HG03342 (cell line): ENCODE results near the gene PRELID3B.

Experiments
- ATAC-seq: cut with Tn5 transposase; IDR thresholded peaks from one replicate; pipeline ENCODE4 v1.9.1; 2021; ENCODE audit warnings: mild to moderate bottlenecking, moderate library complexity; ENCODE audit not compliant: unreplicated experiment

Gene PRELID3B

DNA sequence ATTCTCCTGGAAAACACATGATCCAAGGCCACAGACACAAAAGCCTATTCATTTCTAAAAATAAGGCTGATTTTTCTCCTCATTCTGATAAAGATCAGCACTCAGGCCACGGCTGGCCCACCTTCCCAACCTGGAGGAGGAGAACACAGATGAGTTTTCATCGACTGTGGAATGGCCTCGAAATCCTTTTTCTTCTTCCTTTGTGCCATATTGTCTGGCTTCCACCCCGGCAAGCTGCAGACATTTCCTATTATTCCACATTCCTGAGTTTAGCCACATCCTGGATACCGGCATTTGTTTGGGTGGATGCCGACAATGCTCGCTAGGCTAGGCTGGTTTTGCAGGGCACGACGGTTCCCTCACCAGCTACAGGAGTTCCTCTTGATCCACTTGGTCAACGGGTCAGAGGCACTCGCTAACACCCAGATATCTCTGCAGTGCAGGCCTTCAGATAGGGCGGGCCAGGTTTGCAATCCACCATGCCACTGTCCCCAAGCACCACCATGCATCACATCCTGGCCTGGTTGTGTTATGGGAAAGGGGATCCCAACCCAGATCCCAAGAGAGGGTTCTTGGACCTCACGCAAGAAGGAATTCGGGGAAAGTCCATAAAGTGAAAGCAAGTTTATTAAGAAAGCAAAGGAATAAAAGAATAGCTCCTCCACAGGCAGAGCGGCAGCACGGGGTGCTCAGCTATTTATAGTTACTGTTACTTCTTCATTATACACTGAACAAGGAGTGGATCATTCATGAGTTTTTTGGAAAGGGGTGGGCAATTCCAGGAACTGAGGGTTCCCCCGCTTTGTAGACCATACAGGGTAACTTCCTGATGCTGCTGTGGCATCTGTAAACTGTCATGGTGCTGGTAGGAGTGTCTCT, 31.4 kb downstream of the PRELID3B start:
- ATAC-seq, result no peak

DNA sequence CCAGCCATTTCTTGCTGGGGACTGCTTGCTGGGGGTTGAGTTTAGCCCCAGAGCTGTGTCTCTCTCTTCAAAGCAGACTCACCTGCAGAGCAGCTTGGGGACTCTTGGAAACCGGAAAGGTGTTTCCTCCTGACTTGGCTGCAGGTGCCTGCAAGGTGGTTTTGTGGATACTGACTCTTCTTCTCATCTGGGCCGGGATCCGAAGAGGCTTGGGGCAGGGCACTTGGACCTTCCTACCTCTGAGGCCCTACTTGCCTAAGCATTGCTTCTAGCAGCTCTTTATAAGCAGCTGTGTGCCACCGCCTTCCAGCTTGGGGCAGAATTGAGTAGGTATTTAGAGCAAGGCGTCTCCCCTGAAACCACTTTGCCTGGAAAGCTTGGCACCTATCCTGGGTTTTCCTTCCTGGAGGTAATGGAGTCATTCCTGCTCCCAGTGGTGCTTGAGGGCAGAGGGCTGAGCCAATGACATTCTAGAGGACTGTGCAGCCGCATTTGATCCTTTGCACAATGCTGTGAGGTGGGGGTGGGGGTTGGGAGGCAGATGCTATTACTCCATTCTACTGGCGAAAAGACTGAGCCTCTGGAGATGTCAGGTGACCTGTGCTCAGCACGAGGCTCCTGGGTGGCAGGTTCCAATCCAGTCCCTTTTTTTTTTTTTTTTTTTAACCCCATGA, 32.1 kb downstream of the PRELID3B start:
- no peak for ATAC-seq

DNA sequence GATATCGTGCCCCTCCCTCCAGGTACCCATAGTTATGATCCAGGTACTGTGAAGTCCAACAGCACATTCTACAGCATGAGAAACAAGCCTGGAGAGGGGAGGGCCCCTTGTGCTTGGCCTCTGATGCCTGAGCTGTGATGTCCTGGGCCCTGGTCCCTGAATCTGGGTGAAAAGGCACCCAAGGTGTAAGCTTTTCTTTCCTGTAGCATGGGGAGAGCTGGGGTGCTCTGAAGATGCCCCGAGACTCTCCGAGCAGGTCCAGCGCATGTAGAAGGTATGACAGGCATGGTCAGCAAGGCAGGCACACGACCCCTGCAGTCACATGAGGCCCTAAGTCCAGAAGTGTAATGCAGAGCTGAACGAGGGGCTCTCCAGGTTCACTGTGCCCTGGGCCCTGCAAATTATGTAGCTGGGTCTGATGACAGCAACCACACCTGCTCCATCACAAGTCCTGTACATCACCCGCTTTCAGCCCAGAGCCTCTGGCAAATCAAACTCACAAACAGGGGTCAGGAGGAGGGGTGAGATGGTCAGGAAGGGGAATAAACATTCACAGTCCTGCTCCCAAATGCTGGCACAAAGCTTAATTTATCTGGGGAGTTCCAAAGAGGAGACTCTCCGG, 33.8 kb downstream of the PRELID3B start:
- no peak for ATAC-seq

DNA sequence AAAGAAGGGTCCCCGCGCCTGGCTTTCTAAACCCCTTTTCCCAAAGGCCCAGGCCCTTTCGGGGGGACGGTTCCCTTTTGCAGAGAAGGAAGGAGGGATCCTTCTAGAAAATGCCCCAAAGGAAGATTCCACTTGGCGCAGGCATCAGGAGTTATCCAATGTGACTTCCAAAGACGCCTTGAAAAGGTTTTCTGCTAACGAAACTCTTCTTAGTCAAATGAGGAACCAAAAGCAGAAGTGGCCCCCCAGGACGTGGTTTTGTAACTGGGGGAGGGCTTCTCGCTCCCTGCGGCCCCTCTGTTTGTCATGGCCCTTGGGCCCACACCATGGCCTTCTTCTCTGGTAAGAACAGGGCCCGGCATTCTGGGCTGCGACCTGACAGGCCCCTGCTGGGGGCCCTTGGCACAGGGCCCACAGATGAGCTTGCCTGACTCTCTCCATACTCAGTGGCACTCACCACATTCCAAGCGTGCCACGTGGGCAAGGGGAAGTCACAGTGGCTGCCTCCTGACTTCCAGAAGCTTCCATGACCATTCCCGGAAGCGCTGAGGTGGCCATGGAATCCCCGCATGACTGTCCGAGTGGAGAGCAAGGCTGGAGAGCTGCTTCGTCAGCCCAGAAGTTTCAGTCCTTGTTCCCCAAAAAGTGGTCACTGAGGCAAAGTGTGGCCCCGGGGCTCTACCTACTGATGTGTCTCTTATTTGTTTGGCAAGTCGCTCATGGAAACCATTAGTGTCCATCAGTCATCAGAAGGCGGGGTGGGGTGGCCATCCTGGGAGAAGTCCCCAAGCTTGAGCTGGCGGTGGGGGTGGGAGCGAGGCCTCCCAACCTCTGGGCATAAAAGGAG, 34.7 kb downstream of the PRELID3B start:
- ATAC-seq, result peak; percentile 35

DNA sequence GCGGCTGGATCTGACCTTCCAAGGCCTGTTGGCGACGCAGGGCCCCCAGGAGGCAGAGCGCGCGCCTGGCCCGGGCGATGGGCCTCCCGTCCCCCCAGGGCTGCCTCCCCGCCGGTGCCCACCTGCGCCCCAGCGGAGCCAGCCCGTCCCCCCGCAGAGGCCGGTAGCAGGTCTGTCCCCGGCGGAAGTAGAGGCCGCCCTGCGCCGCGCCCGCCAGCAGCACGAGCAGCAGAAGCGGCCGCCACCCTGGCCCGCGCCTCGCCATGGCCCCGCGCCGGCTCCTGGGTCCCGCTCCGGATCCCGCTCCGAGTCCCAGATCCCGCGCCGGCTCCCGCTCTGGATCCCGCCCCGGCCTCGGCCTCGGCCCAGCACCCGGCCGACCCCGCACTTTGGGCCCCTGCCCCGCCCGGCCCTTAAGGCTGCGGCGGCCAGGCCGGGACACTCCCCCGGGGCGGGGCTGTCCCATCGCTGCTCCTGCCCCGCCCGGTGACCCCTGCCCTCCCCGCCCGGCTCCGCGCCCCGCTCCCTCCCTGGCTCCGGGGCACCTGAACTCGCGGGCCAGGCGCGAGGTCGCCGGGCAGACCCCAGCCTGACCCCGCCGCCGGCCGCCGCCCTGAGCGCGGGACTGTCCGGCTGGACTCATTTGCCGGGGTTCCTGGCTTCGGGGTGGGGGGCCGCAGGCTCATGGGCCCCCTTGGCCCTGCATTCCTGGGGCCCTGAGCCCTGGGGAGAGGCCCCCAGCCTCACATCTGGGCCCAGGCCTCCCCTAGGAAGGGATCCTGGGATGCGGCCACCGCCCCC, 35.5 kb downstream of the PRELID3B start, which contains the start of gene CTSZ:
TSS of gene CTSZ (minus strand) at position 391 of the 801 bp plus-strand sequence. CDS start at position 265, 126 bp downstream.
- ATAC-seq, result no peak

DNA sequence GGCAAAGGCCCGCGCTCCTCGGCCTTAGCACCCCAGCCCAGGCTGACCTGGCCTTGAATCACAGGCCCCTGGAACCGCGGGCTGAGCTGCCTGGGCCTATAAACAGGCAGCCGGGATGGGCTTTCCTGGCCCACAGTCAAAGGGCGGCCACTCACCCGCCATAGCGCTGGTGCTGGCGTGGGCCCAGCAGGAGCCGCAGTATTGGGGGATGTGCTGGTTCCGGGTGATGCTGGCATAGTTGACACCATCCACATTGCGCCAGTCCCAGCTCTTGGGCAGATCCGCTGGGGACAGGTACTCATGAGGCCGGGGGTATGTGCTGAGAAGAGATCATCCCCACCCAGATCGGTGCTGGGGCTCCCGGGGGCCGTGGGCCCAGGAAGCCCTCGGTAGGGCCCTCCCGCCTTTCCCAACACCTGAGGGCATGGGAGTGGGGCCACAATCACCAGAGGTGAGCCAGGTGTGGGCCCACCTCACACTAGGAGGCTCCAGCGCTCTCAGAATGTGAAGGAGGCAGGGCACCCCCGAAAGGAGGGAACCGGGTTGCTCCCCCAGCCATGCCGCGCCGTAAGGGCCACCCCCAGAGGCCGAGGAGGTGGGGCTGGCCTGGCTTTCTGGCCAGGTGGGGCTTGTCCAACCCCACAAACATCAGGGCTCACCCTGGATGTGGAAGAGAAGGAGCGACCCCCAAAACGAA, 36.3 kb downstream of the PRELID3B start:
- ATAC-seq, result no peak

DNA sequence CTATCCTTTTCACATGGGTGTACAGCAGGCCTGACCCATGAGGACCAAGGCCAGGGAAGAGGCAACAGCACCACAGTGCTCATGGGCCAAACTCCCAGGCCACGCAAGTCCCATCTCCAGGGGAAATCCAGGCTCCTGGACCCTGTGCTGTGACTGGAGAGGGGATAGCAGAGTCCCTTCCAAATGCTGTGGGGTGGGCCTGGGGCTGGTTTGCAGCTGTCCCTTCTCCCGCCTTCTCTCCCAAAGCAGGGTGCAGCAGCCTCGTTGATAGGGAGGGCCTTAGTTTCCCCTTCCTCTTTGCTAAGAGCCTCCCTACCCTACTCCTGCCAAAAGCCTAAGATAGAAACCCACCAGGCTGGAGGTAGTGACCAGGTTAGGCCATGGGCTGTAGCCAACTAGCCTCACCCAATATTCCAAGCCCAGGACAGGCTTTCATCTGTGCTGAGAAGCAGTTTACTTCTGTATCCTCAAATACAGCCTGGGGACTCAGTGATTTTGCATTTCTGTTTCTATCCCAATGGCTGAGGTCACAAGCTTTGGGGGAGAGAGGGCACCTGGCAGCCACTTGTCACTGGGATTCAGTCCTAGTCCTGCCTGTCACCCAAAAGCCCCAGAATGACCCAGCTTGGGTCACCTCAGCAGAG, 36.9 kb downstream of the PRELID3B start:
- no peak for ATAC-seq

DNA sequence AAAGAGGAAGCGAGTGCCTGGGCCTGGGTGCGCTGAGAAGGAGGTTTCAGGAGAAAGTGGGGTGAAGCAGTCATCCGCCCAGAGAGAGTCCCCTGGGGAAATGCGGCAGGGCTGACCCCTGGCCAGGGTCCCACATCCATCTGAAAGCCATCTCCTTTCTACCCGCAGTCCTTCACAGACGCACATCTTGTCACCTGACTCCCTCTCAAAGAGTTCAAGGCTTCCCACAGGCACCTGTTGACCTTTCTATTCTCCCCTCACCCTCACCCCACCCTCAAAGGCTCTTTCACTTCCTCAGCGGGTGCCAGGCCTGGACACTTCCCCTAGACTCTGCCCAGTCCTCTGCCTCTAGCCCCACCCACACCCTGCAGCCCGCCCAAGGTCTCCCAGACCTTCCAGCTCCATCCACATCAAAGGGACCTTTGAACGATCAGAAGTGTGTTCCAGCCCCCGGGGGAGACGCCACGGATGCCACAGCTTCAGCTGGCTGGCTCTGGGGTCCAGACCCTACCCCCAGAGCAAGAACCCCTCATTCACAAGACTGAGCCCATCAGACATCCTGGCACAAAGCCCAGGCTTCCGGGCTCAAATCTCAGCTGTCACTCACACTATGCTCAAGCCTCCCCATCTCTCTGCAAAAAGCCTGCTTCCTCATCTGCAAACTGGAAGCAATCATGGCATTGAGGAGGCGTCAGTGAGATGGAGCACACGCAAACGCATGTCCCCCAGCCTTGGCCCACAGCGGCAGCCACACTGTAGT, 37.6 kb downstream of the PRELID3B start:
- peak; percentile 49 for ATAC-seq

DNA sequence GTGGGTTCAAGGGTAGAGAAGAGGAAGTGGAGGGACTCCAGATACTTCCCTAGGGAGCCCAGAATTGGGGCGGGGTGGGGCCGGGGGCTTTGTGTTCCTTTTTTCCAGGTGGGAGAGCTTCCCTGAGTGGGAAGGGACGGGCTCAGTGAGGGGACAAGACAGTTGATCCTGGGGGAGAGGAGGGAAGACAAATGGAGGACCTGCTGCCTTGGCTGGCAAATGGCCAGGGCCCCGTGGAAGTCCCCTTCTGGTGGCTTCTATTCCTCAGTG, 38.2 kb downstream of the PRELID3B start:
- no peak for ATAC-seq

DNA sequence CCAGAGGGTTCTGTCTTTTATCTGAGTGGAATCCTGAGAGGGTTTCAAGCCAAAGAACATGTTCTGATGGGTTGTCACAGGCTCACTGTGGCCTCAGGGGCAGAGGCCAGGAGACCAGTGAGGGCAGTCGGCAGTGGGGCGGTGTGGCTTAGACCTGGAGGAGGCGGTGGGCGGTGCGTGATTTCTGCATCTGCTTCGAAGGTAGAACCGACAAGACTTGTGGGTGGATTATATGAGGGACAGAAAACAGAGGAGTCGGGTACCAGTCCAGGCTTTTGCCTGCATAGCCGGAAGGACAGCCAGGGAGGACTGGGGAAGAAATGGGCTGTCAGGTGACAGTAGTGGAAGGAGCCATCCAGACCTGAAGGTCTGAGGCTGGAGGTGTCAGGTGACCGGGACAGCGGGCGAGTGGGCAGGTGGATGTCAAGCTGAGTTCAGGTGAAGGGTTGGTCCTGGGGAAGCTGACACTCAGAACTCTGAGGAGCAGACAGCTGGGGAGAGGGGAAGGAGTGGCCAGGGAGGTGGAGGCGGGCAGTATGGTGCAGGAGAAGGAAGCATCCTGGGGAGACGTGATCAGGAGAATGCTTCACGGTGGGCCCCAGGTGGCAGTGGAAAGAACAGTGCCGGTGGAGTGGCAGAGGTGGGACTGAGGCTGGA, 38.6 kb downstream of the PRELID3B start:
- ATAC-seq, result no peak

DNA sequence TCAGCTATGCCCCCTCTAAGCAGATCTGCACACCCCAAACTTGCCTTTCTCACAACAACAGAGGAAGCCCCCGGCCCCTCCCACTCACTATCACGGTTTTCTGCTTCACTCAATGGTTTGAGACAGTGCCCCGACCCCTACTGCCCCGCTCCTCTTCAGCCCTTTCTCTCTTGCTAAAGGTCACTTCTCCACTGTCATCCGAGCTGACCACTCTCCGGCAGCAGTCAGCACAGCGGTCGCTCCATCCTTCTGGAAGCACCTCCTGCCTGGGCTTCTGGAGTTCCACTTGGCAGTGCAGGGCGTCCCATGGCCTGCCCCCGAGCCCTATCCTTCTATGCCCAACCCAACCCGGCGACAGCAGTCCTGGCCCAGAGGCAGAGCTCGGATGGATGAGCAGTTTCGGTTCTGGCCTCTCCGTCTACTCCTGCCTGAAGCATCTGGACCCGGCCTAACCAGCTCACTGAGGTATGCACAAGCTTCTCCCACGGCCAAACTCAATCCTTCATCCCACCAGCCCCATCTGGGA, 39.6 kb downstream of the PRELID3B start:
- ATAC-seq, result no peak

DNA sequence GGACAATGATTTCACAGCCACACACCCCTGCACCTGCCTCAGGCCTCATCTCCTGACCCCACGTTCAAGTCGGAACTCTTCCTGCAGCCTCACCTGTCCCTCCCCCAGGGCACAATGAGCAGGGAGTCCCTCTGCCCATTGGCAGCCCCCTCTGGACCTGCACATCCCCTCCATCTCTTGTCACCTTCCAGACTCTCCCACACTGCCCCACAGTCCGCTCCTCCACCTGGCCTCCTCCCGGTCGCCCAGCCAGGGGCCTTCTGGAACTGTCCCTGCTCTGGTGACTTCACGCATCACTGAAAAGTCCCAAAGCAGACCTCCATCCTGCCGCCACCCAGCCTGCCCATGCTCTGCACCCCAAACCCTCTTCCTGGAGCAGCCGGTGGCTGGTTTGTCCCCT, 40.2 kb downstream of the PRELID3B start:
- no peak for ATAC-seq

DNA sequence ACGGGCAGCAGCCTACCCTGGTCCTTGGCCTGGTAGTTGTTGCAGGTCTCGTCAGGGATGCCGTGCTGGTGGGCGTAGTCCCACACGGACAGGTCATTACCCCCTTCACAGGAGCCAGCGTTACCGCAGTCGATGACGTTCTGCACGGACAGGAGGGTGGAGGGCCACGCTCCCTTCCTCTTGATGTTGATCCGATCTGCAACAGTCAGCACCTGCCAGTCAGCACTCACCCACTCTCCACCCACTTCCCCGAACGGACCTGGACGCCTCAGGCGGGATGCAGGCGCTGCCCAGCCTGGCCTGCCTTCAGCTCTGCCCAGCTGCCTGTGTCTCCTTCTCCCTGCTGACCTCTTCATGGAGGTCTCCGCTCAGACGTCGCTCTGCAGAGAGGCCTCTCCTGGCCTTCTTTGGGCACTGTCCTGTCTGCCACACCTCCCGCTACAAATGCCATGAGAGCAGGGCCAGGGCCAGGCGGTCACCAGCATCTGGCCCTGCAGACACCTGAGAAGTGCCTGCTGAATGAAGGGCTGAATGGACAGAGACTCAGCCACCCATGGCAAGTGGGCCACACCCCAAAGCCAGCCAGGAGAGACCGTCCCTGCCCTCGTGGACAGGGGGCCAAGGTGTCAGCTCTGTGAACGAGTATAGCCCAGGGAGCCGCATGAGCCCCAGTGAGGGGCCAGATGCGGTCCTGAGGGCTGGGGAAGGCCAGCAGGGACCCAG, 41.0 kb downstream of the PRELID3B start:
- ATAC-seq, result no peak

DNA sequence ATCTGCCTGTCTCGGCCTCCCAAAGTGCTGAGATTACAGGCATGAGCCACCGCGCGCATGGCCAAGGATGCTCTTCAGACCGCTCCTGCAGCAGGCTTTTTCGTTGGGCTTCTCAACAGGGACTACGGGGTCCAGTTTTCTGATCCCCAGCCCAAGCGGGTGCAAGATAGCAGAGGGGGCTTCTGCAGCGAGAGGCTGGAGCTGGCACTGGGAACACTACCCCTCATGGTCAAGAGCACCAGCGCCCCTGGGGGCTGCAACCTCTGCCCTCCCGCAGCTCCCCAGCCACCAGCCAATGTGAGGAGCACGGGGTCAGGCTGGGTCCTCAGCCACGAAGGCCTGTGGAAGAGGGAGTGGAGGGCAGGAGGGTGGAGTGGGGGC, 41.5 kb downstream of the PRELID3B start:
- no peak for ATAC-seq

DNA sequence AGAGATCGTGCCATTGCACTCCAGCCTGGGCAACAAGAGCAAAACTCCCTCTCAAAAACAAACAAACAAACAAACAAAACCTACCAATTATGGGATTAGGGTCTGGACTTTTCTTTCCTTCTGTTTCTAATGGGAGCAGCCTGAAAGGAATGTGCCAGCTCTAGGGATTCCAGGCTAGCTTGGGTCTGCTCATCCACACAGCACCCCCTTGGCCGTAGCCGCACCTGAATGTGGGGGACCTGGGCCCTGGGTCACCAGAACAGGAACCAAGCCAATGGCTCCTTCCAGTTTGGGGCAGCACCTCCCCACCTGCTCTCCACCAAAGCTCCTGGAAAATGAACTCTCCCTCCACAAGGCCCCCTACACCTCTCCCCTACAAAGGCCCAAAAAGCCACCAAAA, 42.3 kb downstream of the PRELID3B start:
- ATAC-seq, result no peak

DNA sequence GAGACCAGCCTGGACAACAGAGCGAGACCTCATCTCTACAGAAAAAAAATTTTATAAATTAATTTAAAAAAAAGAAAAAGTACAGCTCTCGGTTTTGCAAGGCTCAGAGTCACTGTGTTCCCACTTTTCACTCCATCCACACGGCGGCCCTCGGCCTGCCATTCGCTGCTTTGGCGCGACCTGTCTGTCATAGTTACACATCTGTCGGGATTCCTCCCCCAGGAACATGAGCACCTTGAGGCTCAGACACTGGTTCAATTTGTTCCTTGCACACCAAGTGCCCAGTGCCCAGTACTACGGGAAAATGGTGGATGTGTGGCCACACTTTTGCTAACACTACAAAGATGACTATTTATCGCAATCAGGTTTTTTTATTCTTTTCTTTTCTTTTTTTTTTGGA, 43.9 kb downstream of the PRELID3B start:
- no peak for ATAC-seq

DNA sequence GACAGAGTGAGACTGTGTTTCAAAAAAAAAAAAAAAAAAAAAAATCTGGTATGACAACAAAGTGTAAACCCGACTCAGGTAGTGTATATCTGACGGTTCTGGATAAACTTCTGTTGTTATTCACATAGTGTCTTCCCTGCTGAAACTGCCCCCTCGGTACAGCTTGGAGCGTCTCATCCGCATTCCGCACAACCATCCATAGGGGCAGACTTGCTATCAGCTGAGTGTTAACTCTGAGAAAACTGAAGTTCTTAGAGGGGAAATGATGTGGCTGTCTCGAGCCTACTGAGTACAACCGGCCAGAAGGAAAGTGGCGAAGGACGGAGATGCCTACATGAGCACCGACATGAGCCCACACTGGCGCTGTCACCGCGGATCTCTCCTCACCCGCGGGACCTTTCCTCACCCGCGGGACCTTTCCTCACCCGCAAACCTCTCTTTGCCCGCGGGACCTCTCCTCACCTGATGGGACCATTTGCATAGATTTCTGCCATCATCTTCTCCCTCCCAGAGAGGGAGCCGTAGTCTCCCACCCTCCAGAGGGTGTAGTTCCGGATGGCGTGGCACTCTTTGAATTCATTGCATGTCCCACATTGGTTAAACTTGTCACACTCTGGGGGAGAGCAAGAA, 45.3 kb downstream of the PRELID3B start:
- ATAC-seq, result no peak
